SH-SY5Y (cell line): ENCODE results near the gene OVOL1.

Experiments used
- GATA2 ChIP-seq: IDR thresholded peaks from 2 replicates; pipeline ENCODE4 v1.6.1; 2011; ENCODE audit warnings: mild to moderate bottlenecking, low read depth, low read length
- GATA3 ChIP-seq: IDR thresholded peaks from 2 replicates; pipeline ENCODE4 v1.6.1; 2011; ENCODE audit warnings: low read depth, mild to moderate bottlenecking, low read length, moderate library complexity

The OVOL1 gene

DNA sequence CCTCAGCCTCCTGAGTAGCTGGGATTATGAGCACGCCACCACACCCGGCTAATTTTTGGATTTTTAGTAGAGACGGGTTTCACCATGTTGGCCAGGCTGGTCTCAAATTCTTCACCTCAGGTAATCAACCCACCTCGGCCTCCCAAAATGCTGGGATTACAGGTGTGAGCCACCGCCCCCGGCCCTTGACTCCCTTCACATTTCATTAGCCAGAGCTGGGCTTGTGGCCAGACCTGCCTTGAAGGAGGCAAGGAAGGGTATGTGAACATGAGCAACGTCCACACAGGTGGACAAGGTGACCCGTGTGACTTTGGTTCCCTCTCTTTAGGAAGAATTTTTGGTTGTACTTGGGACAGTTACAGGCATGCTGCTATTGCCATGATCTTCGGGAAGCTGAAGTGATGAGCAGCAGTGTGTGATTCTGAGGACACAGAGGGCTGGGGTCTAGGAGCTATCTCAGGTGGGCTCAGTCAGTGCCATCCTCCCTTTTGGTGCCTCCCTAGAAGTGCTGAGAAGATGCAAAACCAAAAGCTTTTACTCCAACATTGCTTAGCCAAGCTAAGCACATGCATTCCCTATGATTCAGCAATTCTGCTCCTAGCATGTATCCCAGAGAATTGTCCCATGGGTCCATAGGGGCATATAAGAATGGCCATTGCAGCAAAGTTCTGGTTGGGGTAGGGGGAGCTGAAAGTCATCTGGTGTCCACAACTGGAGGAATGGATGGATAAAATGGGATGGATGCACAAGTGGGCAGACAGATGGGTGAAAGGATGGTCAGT is 12.1 kb upstream of the OVOL1 start:
- TF ChIP-seq GATA2 (no peak), GATA3 (no peak)

- TF ChIP-seq GATA2 = no peak
Measured at GRCh38 chr11:65776196-65776595, 10.7 kb upstream of the OVOL1 start.

DNA sequence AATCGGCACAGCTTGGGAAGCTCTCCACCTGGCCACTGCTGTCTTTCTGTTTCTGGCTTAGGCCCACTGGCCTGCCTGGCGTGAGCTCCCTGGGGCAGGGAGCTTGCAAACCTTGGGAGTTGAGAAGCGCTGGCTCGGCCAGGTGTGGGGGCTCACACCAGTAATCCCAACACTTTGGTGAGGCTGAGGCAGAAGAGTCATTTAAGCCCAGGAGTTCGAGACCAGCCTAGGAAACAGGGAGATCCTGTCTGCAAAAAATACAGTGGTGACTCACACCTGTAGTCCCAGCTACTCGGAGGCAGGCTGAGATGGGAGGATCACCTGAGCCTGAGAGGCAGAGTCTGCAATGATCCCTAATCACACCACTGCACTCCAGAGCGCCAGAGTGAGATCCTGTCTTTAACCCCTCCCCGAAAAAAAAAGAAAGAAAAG is 10.1 kb upstream of the OVOL1 start:
- no peak for TF ChIP-seq GATA2
- TF ChIP-seq GATA3 = no peak

DNA sequence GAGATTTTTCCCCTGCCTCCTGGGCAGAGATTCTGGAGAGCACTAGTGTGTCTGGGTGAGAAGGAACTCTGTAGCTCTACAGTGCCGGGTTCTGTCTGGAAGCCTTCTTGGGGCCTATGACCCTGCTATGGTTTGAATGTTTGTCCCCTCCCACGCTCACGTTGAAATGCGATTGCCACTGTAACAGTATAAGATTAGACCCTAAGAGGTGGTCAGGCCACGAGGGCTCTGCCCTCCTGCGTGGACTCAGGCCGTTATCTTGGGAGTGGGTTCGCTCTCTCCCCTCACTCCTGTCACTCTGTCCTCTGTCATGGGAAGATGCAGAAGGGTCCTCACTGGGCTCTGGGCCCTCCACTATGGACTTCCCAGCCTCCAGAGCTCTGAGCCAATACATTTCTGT is 9.6 kb upstream of the OVOL1 start:
- TF ChIP-seq GATA2 (no peak), GATA3 (no peak)

DNA sequence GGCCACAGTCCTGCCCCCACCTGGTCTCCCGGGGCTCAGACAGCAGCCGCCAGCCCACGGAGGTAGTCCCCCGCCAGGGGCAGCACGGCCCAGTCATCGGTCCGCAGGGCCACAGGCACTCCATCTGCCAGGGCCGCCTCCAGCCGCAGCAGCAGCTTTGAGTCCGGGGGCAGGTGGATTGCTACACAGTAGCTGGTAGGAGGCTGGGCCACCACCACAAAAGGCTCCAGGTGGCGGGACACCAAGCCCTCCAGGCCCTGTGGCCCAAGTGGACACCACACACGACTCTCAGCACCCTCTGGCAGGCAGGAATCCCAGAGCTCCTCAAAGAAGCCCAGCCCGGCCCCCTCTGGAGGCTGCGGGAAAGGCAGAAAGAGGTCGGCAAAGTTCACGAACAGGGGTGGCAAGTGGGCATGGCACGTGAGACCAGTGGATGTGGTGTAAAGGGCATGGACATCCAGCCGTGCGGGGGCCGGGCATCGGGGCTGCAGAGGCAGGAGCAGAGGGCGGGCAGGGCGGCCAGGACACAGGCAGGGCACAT is 9.0 kb upstream of the OVOL1 start:
- TF ChIP-seq GATA3 = no peak
- no peak for TF ChIP-seq GATA2

DNA sequence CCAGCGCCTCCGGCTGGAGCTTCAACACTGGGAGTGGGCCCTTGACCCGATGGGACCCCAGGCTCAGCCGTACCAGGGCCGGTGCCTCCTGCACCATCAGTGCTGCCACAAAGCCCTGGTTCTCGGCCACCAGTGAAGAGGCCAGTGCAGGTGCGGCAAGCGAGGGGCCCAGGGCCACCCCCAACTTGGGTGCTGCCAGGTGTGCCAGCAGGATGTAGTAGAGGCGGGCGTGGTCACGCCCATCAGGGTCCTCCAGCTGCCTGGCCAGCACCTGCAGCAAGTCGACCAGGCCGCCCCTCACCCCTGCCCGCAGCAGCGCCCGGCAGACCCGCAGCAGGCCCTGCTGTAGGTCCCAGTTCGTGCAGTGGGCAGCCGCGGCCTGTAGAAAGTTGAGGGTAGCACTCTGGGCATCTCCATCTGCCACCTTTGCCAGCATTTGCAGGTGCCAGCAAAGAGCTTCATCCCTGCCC is 8.4 kb upstream of the OVOL1 start:
- TF ChIP-seq GATA3 (no peak), GATA2 (no peak)

GRCh38 chr11:65778901-65779668 is 7.8 kb upstream of the OVOL1 start:
- TF ChIP-seq GATA3 (no peak), GATA2 (no peak)

GRCh38 chr11:65779669-65779918 is 7.3 kb upstream of the OVOL1 start:
- TF ChIP-seq GATA2 = no peak
- no peak for TF ChIP-seq GATA3

- TF ChIP-seq GATA3 (no peak), GATA2 (no peak)
Measured at GRCh38 chr11:65779919-65780769, 6.7 kb upstream of the OVOL1 start.

DNA sequence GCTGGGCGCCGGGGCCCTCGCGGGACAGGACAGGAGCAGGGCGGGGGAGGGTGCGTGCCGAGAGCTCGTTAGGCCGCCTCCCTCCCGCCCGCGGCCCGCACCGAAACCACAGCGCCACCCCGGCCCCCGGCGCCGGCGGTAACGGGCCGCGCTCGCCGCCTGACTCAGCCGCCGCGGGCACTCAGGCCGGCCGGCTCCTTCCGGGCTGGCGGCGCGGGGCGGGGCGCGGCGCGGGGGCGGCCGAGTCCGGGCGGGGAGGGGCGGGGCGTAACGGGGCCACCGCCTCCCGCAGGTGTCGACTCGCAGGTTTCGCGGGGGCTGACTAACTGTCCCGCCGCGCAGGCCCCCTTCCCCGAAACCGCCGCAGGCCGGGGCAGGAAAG is 6.1 kb upstream of the OVOL1 start, which contains the start of gene AP5B1:
Gene AP5B1 (minus strand): TSS at position 207 of the 382 bp plus-strand sequence. CDS start 385 bp downstream, outside the sequence.
- TF ChIP-seq GATA3 (no peak), GATA2 (no peak)

- TF ChIP-seq GATA3 (no peak), GATA2 (no peak)
Measured at GRCh38 chr11:65781152-65781961, 5.5 kb upstream of the OVOL1 start.

DNA sequence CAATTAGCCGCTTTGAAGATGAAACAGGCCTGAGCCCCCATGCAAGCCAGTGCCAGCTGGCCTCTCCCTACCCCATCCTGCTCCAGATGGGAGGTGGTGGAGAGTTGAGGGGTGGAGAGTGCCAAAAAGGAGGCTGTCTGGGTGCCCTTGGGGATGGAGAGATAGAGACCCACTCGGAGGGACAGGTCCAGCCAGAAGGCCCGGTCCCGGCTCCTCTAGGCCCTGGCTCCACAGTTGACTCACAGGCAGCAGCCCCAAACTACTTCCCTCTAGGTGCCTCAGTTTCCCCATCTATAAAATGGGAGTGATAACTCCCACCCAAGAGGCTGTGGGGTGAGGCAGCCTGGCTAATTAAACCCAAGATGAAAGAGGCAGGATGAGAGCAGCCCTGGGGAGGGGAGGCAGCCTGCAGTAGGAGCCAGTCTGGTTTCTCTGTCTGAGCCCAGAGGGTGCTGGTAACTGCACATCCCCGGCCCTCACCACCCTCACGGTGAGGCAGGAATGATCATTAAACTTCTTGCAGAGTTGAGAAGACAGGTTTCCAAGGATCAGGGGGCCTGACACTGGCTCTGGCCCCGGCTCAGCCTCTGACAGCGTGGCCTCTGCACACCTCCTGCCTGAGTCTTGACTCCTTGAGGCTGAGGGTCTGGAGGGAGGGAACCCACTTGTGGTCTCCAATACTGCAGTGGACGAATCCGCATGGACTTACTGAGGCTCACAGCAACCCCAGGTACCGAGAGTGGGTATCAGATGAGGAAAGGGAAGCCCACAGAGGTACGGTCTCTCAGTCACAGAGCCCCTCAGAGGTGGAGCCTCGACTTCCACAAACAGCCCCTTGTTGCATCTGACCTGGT is 4.7 kb upstream of the OVOL1 start:
- TF ChIP-seq GATA3 = no peak
- TF ChIP-seq GATA2 = no peak
